ENCODE results near the gene PFDN6.

The PFDN6 gene

GRCh38 chr6:33320315-33321181, 31.1 kb downstream of the PFDN6 start:
- DNase-seq (ENCODE audit: extremely low spot score): no peak
- ChIA-PET CTCF (no interaction called here), POLR2A (interaction anchor here (1.3 to 5.0 kb wide), 2 partner anchors 22 to 49 kb away, joined by 5 to 42 read pairs; partner anchors contain the start of genes RGL2, RPS18 and VPS52)

DNA sequence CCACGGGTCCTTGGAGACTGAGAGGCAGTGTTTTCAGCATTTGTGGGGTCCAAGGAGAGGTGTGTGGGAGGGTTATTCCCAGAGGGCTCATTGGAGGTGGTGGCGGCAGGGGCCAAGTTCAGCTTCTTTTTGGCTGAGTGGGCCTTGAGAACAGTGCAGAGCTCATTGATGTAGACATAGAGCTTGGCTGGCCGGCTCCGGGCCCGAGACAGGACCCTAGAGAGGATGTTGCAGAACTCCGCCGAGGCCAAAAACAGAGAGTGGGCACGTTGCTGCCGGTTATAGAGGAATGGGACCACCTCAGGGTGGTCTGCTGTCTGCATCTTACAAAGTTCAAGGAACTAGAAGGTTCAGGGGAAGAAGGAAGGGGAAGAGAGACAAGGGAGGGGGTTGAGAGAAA, 31.8 kb downstream of the PFDN6 start:
- ChIA-PET CTCF (no interaction called here), POLR2A (interaction anchor here (0.5 to 5.0 kb wide), 3 partner anchors 23 to 50 kb away, joined by 3 to 42 read pairs (median 5); partner anchors contain the start of genes RGL2, RPS18 and VPS52)
- TF ChIP-seq SUZ12 (IDR thresholded peaks at IDR 0.05) (no peak), L3MBTL2 (conservative IDR thresholded peaks at IDR 0.05) (no peak), FOXA1 (IDR thresholded peaks at IDR 0.05) (no peak), FOXK2 (IDR thresholded peaks at IDR 0.05) (no peak), BHLHE40 (IDR thresholded peaks at IDR 0.05; ENCODE audit: borderline replicate concordance) (no peak), ELF4 (IDR thresholded peaks at IDR 0.05) (no peak), FOXM1 (IDR thresholded peaks at IDR 0.05; ENCODE audit: borderline replicate concordance) (no peak), SP1 (IDR thresholded peaks at IDR 0.05) (no peak)
- TF ChIP-seq, protein P1, sequence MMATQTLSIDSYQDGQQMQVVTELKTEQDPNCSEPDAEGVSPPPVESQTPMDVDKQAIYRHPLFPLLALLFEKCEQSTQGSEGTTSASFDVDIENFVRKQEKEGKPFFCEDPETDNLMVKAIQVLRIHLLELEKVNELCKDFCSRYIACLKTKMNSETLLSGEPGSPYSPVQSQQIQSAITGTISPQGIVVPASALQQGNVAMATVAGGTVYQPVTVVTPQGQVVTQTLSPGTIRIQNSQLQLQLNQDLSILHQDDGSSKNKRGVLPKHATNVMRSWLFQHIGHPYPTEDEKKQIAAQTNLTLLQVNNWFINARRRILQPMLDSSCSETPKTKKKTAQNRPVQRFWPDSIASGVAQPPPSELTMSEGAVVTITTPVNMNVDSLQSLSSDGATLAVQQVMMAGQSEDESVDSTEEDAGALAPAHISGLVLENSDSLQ (IDR thresholded peaks at IDR 0.05): no peak
- DNase-seq (ENCODE audit: extremely low spot score): no peak

More at GRCh38 chr6:33320315-33321181, 31.1 kb downstream of the PFDN6 start:
- no peak for TF ChIP-seq ZNF384 (IDR thresholded peaks at IDR 0.05)
- TF ChIP-seq ARNT (IDR thresholded peaks at IDR 0.05): no peak
- no peak for TF ChIP-seq TARDBP (IDR thresholded peaks at IDR 0.05)
- no peak for TF ChIP-seq SUZ12 (IDR thresholded peaks at IDR 0.05)
- no peak for TF ChIP-seq ELF4 (IDR thresholded peaks at IDR 0.05)
- TF ChIP-seq LEF1 (IDR thresholded peaks at IDR 0.05; ENCODE audit: borderline replicate concordance): no peak
- TF ChIP-seq L3MBTL2 (conservative IDR thresholded peaks at IDR 0.05): no peak
- no peak for TF ChIP-seq CTBP1 (IDR thresholded peaks at IDR 0.05; ENCODE audit: borderline replicate concordance)
- TF ChIP-seq HDGF (IDR thresholded peaks at IDR 0.05; ENCODE audit: borderline replicate concordance): no peak
- TF ChIP-seq SP1 (IDR thresholded peaks at IDR 0.05): no peak
- no peak for TF ChIP-seq BHLHE40 (IDR thresholded peaks at IDR 0.05; ENCODE audit: borderline replicate concordance)
- TF ChIP-seq FOXA1 (IDR thresholded peaks at IDR 0.05): no peak
- TF ChIP-seq, protein P1 (IDR thresholded peaks at IDR 0.05): no peak
- TF ChIP-seq FOXK2 (IDR thresholded peaks at IDR 0.05): no peak
- no peak for TF ChIP-seq FOXM1 (IDR thresholded peaks at IDR 0.05; ENCODE audit: borderline replicate concordance)

DNA sequence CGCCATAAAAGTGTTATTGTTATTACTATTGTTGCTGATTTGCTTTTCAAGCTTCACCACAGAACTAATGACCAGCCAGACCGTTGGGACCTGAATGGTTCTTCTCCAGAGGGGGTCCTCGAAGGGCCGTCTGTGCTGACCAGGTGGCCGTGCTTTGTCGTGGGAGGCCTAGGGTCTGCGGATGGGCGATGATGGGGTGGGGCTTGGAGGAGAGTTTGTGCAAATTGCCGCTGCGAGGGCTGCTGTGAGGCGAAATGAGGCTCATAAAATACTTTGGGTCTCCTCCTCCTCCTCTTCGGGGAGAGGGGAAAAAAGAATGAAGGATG, 34.2 kb downstream of the PFDN6 start:
- CTCF ChIA-PET: interaction anchor here (0.9 kb wide), 1 partner anchor 41 kb away, joined by 3 read pairs; no protein-coding TSS in a partner anchor
- TF ChIP-seq L3MBTL2 (conservative IDR thresholded peaks at IDR 0.05) (peak; percentile 75; the same call in 1 of the 2 replicates), ZNF384 (IDR thresholded peaks at IDR 0.05) (no peak)
- DNase-seq (ENCODE audit: extremely low spot score): no peak
- POLR2A ChIA-PET: interaction anchor here (0.7 to 1.1 kb wide), 3 partner anchors 22 to 102 kb away, joined by 3 to 6 read pairs (median 4); no protein-coding TSS in a partner anchor

DNA sequence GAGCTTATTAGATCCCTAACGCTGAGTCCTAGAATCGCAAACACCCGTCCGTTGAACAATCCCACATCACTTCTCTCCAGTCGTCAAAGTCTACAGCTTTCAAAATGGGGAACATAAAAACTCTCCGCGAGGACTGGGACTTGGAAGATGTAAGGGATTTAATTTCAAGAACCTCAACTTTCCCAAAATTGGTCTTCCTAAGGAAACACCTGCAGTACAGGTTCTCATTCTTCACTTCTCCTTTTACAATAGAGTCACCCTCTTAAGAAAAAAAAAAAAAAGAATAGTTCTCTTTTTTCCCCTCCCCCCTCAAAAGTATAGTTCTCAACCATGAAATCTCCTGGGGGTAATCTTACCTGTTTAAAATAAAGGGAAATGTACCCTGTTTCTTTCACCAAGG, 34.7 kb downstream of the PFDN6 start:
- TF ChIP-seq ELF4 (IDR thresholded peaks at IDR 0.05) (no peak), NFRKB (IDR thresholded peaks at IDR 0.05) (no peak), L3MBTL2 (conservative IDR thresholded peaks at IDR 0.05) (no peak), FOXA1 (IDR thresholded peaks at IDR 0.05) (no peak), ARNT (IDR thresholded peaks at IDR 0.05) (no peak), BHLHE40 (IDR thresholded peaks at IDR 0.05; ENCODE audit: borderline replicate concordance) (no peak), FOXM1 (IDR thresholded peaks at IDR 0.05; ENCODE audit: borderline replicate concordance) (no peak), LEF1 (IDR thresholded peaks at IDR 0.05; ENCODE audit: borderline replicate concordance) (no peak)
- TF ChIP-seq, protein P1 (IDR thresholded peaks at IDR 0.05): no peak

DNA sequence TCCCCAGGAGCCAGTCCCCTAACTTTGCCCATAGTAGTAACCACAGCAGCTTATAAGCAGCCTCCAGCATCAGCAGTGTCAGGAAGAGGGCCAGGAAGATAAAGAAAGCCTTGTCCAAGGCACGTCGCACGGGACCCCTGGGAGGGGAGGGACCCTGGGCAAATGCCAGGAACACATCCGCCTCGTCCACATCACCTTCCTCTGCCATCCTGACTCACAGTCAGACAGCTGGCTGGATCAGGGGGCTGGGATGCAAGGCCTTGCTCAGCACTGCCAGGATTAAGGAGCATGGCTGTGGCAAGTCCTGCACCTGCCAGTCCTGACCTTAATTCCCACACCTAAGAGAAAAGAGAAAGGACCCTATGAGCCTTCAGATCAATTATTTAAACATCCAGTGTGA, 39.7 kb downstream of the PFDN6 start:
- TF ChIP-seq NFRKB (IDR thresholded peaks at IDR 0.05) (no peak), ZNF384 (IDR thresholded peaks at IDR 0.05) (no peak), FOXK2 (IDR thresholded peaks at IDR 0.05) (no peak), SP1 (IDR thresholded peaks at IDR 0.05) (no peak), LEF1 (IDR thresholded peaks at IDR 0.05; ENCODE audit: borderline replicate concordance) (no peak), HDGF (IDR thresholded peaks at IDR 0.05; ENCODE audit: borderline replicate concordance) (no peak), FOXA1 (IDR thresholded peaks at IDR 0.05) (no peak), CTBP1 (IDR thresholded peaks at IDR 0.05; ENCODE audit: borderline replicate concordance) (no peak), ELF4 (IDR thresholded peaks at IDR 0.05) (no peak), L3MBTL2 (conservative IDR thresholded peaks at IDR 0.05) (no peak), TARDBP (IDR thresholded peaks at IDR 0.05) (no peak), SUZ12 (IDR thresholded peaks at IDR 0.05) (no peak)
- ChIA-PET CTCF (interaction anchor here (0.5 kb wide), 1 partner anchor 11 kb away, joined by 3 read pairs; no protein-coding TSS in a partner anchor), POLR2A (interaction anchor here (0.7 kb wide), 1 partner anchor 1991 kb away, joined by 3 read pairs; no protein-coding TSS in a partner anchor)

More for the DNA sequence above, 34.7 kb downstream of the PFDN6 start:
- POLR2A ChIA-PET: interaction anchor here (0.7 to 1.1 kb wide), 3 partner anchors 22 to 102 kb away, joined by 3 to 6 read pairs (median 4); no protein-coding TSS in a partner anchor
- CTCF ChIA-PET: interaction anchor here (0.9 kb wide), 1 partner anchor 42 kb away, joined by 3 read pairs; no protein-coding TSS in a partner anchor
- DNase-seq (ENCODE audit: extremely low spot score): no peak

GRCh38 chr6:33330736-33331135, 41.3 kb downstream of the PFDN6 start:
- no peak for DNase-seq (ENCODE audit: extremely low spot score)
- CTCF ChIA-PET: no interaction called here
- TF ChIP-seq FOXK2 (IDR thresholded peaks at IDR 0.05) (no peak), ELF4 (IDR thresholded peaks at IDR 0.05) (no peak), SUZ12 (IDR thresholded peaks at IDR 0.05) (no peak), FOXM1 (IDR thresholded peaks at IDR 0.05; ENCODE audit: borderline replicate concordance) (no peak), FOXA1 (IDR thresholded peaks at IDR 0.05) (no peak), HDGF (IDR thresholded peaks at IDR 0.05; ENCODE audit: borderline replicate concordance) (no peak), ZNF384 (IDR thresholded peaks at IDR 0.05) (no peak), SP1 (IDR thresholded peaks at IDR 0.05) (no peak), NFRKB (IDR thresholded peaks at IDR 0.05) (no peak), BHLHE40 (IDR thresholded peaks at IDR 0.05; ENCODE audit: borderline replicate concordance) (no peak), L3MBTL2 (conservative IDR thresholded peaks at IDR 0.05) (no peak), LEF1 (IDR thresholded peaks at IDR 0.05; ENCODE audit: borderline replicate concordance) (no peak), ARNT (IDR thresholded peaks at IDR 0.05) (no peak), CTBP1 (IDR thresholded peaks at IDR 0.05; ENCODE audit: borderline replicate concordance) (no peak), TARDBP (IDR thresholded peaks at IDR 0.05) (no peak)
- TF ChIP-seq, protein P1 (IDR thresholded peaks at IDR 0.05): no peak
- POLR2A ChIA-PET: no interaction called here

More for the DNA sequence above, 39.7 kb downstream of the PFDN6 start:
- no peak for DNase-seq (ENCODE audit: extremely low spot score)
